GM19193 (cell line): ENCODE measurements around the gene NALCN.

Experiments
- POLR2A ChIP-seq: IDR thresholded peaks from 4 replicates; pipeline ENCODE4 v1.6.1; 2011; ENCODE audit not compliant: insufficient read depth, insufficient read length; ENCODE audit errors: extremely low read depth

NALCN gene

DNA sequence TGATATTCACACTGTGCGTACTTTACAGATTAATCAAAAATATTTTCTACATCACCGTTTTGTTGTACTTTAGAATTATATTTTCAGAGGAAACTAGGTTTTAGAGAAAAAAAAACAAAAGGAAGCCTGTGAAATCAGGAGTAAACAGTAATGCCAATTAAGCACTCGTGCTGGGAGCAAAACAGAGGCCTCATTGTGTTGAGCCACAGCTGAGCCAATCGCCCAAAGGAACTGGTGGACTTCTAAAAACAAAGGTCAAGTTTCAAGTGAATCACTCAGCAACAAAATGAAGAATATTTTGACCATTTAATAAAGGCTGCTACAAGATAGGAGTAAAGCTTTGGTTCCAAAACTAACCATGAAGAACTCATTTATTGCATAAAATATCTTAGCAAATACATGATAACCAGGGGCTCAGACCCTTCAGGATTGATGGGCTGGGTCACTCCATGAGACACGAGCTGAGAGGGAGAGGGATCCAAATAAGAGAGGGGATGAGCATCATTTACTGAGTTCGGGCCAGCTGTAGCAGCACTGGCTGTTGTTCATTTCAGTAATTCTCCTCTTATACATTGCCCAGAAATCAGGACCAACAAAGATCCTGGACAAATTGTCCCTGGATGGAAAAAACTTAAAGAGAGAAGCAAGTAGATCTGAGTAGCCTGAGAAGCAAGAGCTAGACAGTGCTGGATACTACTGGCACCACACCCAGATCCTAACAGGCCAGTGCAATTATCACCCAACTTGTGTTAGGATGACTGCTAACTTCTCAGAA lies 8.3 kb upstream of the NALCN start:
- no peak for TF ChIP-seq POLR2A

- no peak for TF ChIP-seq POLR2A
These were observed 7.6 kb upstream of the NALCN start for GRCh38 chr13:101423872-101424271.

GRCh38 chr13:101417501-101417900 lies 1.2 kb upstream of the NALCN start:
- TF ChIP-seq POLR2A = no peak

DNA sequence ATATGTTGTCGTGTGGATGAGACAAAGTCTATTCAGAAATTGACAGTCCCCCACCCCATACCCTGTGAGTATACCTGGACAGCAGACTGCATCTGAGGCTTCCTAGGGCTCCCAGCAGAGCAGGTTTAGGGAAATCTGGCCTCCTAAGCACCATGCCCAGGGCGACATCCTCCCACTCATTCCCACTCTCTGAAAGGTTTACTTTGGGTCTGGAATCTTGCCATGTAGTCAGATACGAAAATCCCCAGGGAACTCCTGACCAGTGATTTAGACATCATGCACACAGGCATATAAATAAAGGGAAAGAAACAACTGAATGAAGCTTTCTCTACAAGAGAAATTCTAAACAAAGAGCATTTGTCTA lies 717 bp upstream of the NALCN start:
- no peak for TF ChIP-seq POLR2A

GRCh38 chr13:101415358-101416174 lies 742 bp downstream of the NALCN start:
- no peak for TF ChIP-seq POLR2A

DNA sequence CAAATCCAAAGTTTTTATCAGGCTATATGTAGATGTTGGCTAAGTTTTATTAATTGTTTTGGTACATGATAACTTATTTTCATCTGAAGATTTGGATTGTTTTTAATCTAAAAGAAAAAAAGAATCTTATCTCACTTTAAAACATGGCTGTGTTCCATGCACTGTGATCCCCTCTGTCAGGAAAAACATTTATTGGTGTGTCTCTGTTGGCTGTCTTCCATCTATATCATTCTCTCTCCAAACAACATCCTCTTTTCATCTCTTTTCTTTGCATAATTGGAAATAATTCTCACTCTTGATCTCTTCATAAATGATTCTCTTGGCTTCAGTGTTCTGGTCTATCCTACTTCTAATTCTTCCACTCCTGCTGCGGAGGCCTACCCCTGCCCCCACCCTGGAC lies 4.2 kb downstream of the NALCN start:
- TF ChIP-seq POLR2A = no peak

- TF ChIP-seq POLR2A = no peak
These were observed 7.2 kb downstream of the NALCN start for GRCh38 chr13:101408992-101409656.

DNA sequence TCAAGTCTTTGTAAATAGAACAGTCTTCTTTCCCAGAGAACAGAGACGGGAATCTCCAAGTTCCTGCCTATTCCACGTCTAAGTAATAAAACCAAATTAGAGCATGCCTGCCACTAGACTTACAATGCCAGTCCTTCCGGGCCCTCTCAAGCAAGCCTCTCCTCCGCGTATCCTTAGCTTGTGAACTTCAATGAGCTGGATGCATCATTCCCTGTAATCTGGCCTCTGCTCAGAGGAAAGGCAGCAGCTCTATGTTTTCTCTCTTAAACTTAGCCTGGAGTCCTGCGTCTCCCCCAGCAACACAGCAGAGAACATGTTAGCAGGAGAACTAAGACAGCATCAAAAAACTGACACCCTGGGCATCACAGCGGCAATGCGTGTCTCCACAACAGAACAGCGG lies 8.2 kb downstream of the NALCN start:
- no peak for TF ChIP-seq POLR2A

GRCh38 chr13:101406791-101407190 lies 9.5 kb downstream of the NALCN start:
- TF ChIP-seq POLR2A = no peak

DNA sequence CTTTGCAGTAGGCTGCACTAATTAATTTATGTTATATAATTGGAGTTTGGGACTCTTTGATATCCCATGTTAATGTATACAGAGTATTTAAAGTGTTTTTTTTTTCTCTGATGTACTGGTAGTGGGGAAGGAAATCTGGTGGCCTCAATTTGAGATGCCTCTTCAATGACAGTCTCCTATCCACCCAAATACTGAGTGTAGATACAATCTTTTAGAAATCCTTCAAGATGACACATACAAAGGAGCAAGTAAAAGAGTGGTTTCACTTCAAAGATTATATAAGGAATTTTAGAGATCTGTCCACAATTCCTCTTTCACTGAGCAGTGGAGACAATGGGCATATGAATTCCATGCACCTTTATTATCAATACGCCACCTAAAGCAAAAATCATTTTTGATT lies 15.1 kb downstream of the NALCN start:
- no peak for TF ChIP-seq POLR2A

GRCh38 chr13:101399365-101399764 lies 16.9 kb downstream of the NALCN start:
- no peak for TF ChIP-seq POLR2A

DNA sequence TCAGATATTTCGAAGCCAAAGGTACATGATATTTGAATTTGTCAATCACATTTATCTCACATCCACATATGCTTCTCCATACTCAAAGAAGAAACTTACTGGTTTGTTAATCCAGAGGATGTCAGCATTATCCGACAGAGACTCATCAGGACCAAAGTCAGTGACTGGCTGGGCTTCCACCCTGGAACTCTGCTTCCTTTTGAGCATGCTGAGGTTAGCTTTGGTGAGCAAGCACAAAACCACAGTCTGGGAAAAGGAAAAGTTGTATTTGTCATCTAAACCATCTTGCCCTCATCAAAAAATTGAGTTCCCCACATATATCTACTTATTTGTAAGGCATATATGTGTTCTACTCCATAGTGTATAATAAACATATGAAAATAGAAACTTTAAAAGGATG lies 17.4 kb downstream of the NALCN start:
- no peak for TF ChIP-seq POLR2A

- no peak for TF ChIP-seq POLR2A
These were observed 18.1 kb downstream of the NALCN start for GRCh38 chr13:101398191-101398590.

- TF ChIP-seq POLR2A = no peak
These were observed 18.6 kb downstream of the NALCN start for GRCh38 chr13:101397742-101398141.

DNA sequence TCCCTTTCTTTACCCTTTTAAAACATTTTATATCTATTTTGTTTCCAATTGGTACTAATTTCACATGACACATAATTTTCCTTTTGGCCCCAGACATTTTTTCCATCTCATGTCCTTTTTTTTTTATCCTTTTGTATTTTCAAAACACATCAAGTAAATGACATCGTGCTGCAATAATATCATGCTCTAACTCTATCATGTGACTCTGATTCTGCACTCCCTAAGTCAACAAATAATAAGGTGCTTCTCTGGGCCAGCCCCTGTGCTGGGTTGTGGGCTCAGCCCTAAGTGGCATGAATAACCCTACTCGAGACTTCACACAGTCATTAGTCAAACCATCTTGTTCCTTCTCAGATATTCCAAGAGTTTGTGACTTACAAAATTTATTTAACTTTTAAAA lies 21.7 kb downstream of the NALCN start:
- no peak for TF ChIP-seq POLR2A

- TF ChIP-seq POLR2A = no peak
These were observed 23.2 kb downstream of the NALCN start for GRCh38 chr13:101393140-101393539.
